ENCODE data around the gene ATP6AP1. TPM values are rescaled to one million over a fixed set of nuclear protein-coding genes. Genes with fewer than 3 reads are reported as not detected.

Gene ATP6AP1
- total and polyA plus RNA-seq, 2 experiments from 2014 or later = 52.4 to 155 TPM

DNA sequence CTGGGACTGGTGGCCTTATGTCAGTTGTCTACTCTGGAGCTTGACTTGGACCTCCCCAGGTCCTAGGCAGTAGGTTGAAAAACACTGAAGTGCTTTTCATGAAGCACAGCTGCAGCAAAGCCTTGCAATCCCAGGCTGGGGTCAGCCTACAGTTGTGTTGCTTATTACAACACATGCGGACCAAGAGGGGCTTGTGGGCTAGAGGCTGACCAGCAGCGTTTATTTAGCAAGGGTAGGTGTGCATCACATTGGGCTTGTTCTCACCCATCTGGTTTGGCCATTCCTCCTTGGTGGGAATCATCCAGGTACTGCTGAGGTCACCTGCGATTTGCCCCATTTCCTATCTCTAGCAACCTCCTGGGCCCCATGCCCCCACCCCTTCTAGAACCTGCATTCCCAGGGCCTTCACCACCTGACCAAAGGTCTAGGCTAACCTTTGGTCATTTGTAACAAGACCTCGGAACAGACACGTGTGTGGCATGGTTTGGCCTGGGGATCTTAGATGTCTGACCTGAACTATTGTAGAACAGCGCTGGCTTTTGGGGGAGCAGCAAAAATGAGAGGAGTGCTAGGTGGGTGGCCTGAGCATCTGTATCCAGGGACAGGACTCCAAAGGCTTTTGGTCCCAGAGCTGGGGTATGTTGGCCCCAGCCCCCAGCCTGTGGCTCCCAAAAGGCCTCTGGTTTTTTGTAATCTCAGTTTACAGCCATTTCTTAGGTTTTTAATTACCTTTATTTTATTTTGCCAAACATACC lies 27.3 kb upstream of the ATP6AP1 start:
- peaks cover 12% of the 10 kb centered on the region for H3K36me3 ChIP-seq
- H3K27ac ChIP-seq = peak overlapping the region; percentile 28
- H3K9me3 ChIP-seq (ENCODE audit: low read depth) = no peaks in the 10 kb centered on the region
- H3K4me1 ChIP-seq (ENCODE audit: low read depth) = peaks cover 4% of the 10 kb centered on the region
- no peak overlapping the region for H3K4me3 ChIP-seq
- TF ChIP-seq, protein P1, sequence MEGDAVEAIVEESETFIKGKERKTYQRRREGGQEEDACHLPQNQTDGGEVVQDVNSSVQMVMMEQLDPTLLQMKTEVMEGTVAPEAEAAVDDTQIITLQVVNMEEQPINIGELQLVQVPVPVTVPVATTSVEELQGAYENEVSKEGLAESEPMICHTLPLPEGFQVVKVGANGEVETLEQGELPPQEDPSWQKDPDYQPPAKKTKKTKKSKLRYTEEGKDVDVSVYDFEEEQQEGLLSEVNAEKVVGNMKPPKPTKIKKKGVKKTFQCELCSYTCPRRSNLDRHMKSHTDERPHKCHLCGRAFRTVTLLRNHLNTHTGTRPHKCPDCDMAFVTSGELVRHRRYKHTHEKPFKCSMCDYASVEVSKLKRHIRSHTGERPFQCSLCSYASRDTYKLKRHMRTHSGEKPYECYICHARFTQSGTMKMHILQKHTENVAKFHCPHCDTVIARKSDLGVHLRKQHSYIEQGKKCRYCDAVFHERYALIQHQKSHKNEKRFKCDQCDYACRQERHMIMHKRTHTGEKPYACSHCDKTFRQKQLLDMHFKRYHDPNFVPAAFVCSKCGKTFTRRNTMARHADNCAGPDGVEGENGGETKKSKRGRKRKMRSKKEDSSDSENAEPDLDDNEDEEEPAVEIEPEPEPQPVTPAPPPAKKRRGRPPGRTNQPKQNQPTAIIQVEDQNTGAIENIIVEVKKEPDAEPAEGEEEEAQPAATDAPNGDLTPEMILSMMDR (IDR thresholded peaks at IDR 0.05; ENCODE audit: low read depth, low read length) = no peak
- DNase-seq (ENCODE audit: low read depth in 1 of 2, low spot score in 1 of 2) = peak in 1 of 2 donors; percentile 51
- H3K27me3 ChIP-seq = no peaks in the 10 kb centered on the region

DNA sequence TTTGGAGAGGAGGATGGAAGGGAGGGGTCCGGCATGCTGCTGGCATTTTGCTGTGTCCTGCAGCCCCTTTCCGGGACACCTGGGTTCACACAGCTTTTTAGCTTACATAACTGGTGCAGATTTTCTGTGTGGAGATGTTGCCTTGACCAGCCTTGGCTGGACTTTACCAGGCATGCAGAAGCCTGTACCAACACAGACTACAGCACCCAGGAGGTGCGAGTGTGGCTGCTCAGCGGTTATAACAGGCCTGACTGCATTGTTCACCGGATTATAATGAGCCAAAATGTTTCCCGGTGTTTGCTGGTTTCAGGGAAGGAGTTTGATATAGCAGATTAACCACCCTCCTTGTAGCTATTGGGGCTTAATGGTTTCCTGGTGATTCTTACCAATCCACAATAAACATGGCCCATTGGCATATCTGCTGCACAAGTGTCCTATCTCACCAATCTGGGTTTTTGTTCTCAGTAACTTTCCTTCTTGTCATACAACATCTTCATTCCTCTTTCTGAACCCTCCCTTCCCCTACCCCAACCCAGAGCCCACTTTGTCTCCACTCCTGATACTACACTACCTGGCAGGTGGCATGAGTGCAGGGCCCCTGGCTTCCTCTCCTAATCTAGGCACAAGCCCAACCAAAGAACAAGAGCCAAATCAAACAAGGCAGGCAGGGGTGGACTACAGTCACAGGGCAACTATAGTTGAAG lies 26.4 kb upstream of the ATP6AP1 start:
- peaks cover 4% of the 10 kb centered on the region for H3K4me1 ChIP-seq (ENCODE audit: low read depth)
- peak in 1 of 2 donors; percentile 26 for DNase-seq (ENCODE audit: low read depth in 1 of 2, low spot score in 1 of 2)
- no peak overlapping the region for H3K27ac ChIP-seq

DNA sequence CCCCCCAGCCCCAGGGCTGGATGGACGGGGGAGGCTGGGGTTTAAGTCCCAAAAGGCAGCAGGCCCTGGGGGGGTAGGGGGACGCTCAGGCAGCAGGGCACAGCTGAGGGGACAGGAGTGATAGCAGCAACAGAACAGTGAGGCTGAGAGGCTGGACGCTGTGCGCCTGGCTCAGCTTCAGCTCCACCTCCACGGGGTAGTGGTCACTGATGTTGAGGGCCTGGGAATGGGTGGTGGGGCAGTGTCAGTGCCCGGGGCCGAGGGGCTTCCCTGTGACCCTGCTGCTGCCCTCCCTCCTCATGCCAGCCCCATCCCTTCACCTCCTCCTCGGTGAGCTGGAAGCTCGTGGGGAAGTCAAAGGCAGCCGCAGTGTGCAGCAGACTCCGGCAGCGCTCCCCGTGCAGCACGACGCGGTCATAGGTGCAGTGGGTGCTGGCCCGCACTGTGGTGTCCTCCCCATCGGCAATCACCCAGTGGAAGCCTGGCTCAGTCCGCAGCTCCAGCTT lies 25.8 kb upstream of the ATP6AP1 start:
- no peaks in the 10 kb centered on the region for H3K27me3 ChIP-seq
- no peak overlapping the region for H3K4me3 ChIP-seq
- no peak for DNase-seq (ENCODE audit: low read depth in 1 of 2, low spot score in 1 of 2)
- H3K9me3 ChIP-seq (ENCODE audit: low read depth) = no peaks in the 10 kb centered on the region
- TF ChIP-seq, protein P1 (IDR thresholded peaks at IDR 0.05; ENCODE audit: low read depth, low read length) = no peak
- H3K36me3 ChIP-seq = peaks cover 12% of the 10 kb centered on the region
- H3K4me1 ChIP-seq (ENCODE audit: low read depth) = peaks cover 4% of the 10 kb centered on the region
- no peak overlapping the region for H3K27ac ChIP-seq

More for the DNA sequence above, 26.4 kb upstream of the ATP6AP1 start:
- Histone ChIP-seq H3K9me3 (ENCODE audit: low read depth) (no peaks in the 10 kb centered on the region), H3K27me3 (no peaks in the 10 kb centered on the region), H3K4me3 (no peak overlapping the region), H3K36me3 (peaks cover 12% of the 10 kb centered on the region)
- TF ChIP-seq, protein P1 (IDR thresholded peaks at IDR 0.05; ENCODE audit: low read depth, low read length) = no peak

DNA sequence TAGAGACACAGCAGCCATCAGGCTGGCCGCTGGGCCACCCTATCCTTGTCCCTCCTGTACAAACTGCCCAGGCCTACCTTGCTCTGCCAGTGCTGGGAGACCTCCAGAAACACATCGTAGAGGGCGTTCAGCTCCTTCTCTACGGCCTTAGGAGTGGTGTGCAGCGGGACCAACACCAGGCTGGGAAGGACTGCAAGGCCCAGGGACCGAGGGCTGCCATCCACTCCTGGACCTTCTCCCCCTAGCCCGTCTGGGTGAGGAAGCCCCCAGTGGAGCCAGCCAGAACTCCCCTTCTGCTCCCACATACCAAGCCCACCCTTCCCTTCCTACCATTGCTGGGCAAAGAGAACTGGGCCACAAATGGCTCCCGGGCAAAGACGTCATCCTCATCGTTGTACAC lies 25.3 kb upstream of the ATP6AP1 start:
- no peaks in the 10 kb centered on the region for H3K27me3 ChIP-seq
- H3K4me3 ChIP-seq = no peak overlapping the region
- peaks cover 12% of the 10 kb centered on the region for H3K36me3 ChIP-seq
- H3K27ac ChIP-seq = no peak overlapping the region
- no peaks in the 10 kb centered on the region for H3K9me3 ChIP-seq (ENCODE audit: low read depth)
- TF ChIP-seq, protein P1 (IDR thresholded peaks at IDR 0.05; ENCODE audit: low read depth, low read length) = no peak
- DNase-seq (ENCODE audit: low read depth in 1 of 2, low spot score in 1 of 2) = no peak
- peaks cover 4% of the 10 kb centered on the region for H3K4me1 ChIP-seq (ENCODE audit: low read depth)

DNA sequence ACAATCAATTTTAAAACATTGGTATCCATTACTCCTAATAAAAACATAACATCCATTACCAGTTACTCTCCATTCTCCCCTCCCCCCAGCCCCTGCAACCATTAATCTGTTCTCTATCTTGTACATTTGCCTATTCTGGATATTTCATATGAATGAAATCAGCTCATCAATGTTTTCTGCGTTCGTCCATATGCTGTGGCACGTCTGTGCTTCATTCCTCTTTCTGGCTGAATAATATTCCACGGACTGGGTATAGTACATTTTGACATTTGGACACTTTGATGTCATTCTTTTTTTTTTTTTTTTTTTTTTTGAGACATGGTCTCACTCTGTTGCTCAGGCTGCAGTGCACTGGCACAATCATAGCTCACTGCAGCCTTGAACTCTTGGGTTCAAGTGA lies 24.6 kb upstream of the ATP6AP1 start:
- Histone ChIP-seq H3K27ac (no peak overlapping the region), H3K36me3 (peaks cover 12% of the 10 kb centered on the region), H3K27me3 (no peaks in the 10 kb centered on the region), H3K4me3 (no peak overlapping the region), H3K4me1 (ENCODE audit: low read depth) (peaks cover 4% of the 10 kb centered on the region), H3K9me3 (ENCODE audit: low read depth) (no peaks in the 10 kb centered on the region)
- TF ChIP-seq, protein P1 (IDR thresholded peaks at IDR 0.05; ENCODE audit: low read depth, low read length) = no peak
- no peak for DNase-seq (ENCODE audit: low read depth in 1 of 2, low spot score in 1 of 2)
